HG03565 (cell line): Measurements from ENCODE around the gene SLC11A2.
"Not testable (repeated sequence)": the region's sequence is repeated elsewhere in the genome, so short reads cannot be mapped to it uniquely, and the experiment has no call there.

Source experiments
- ATAC-seq: cut with Tn5 transposase; IDR thresholded peaks from one replicate; pipeline ENCODE4 v1.9.1; 2021; ENCODE audit warnings: mild to moderate bottlenecking, moderate library complexity; ENCODE audit not compliant: unreplicated experiment

SLC11A2 gene

DNA sequence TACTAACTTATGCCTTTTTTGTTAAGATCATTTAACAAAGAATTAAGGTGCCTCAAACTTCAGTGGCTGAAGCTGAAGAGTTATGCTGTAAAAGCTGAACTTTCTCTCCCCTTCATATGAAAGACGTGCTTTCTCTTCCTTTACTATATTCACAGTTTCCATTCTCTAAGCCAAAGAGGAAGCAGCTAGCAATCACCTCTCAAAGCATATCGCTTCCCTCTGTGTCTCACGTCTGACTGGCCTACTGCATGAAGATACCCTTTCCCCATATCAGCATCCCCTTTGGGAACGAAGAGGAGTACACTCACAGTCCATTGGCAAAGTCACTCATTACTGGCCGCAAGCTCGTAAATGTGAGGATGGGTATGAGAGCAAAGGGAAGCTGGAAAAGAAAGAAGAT, 34.9 kb downstream of the SLC11A2 start:
- no peak for ATAC-seq

DNA sequence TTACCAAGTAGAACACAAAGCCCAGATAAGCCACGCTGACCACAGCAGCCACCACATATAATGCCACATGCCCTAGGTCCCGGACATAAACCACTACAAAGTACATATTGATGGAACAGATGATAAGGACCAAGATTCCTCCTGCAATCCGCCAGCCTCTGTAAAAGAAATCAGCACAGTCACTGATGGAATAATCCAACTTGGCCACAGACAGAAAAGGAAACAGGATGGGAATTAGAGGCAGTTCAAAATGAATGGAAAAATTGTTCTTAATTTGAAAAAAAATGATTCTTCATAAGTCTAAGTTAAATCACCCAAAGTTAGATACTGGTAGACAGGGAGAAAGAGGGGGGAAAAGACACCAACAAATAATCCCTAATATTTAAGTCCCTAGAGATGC, 35.4 kb downstream of the SLC11A2 start:
- no peak for ATAC-seq

DNA sequence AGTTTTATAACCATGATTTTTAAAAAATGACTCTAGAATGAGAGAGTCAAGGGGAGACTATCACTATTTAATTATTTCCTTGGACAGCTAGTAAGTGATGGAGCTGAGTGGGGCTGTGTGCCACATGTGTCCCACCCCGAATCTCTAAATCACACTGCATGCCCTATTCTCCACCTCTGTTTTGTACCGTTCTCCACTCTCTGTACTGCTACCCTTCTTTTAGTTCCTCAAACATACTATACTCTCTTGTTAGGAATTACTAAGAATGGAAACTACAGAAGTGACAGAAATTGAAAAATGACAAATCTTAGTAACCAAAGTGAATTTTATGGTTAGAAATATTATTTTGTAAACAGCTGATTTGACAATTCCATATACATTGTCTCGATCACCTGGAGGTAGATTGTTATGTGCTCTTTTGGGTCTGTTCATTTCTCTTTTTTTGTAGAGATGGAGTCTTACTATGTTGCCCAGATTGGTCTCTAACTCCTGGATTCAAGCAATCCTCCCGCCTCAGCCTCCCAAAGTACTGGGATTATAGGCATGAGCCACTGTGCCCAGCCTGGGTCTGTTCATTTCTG, 35.9 kb downstream of the SLC11A2 start:
- no peak for ATAC-seq

DNA sequence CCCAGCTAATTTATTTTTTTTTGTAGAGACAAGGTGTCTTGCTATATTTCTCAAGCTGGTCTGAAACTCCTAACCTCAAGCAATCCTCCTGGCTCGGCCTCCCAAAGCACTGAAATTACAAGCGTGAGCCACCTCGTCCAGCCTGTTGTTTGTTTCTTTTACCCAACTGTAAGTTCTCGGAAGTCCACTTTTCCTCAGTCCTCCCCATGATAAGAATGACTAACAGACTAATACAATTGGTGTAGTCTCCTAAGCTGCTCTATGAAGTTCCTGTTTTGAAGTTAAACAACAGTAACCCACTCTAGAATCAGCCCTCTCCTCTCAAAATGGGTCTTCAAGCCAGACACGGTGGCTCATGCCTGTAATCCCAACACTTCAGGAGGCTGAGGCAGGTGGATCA, 37.3 kb downstream of the SLC11A2 start:
- no peak for ATAC-seq

DNA sequence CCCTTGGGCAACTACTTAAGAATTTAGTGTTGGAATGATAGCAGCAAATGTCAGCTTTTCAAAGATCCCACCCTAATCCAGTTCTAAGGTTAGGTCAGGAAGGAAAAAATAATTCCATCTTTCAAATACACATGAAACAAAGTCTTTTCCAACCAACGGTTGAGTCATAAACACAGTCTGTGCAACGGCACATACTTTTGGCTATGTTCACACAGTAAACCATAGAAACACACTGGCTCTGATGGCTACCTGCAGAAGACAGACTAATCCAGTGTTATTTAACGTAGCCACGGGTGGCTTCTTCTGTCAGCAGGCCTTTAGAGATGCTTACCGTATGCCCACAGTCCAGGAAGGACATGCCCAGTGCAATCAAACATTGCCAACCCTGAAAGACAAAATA, 38.1 kb downstream of the SLC11A2 start:
- ATAC-seq, result no peak

DNA sequence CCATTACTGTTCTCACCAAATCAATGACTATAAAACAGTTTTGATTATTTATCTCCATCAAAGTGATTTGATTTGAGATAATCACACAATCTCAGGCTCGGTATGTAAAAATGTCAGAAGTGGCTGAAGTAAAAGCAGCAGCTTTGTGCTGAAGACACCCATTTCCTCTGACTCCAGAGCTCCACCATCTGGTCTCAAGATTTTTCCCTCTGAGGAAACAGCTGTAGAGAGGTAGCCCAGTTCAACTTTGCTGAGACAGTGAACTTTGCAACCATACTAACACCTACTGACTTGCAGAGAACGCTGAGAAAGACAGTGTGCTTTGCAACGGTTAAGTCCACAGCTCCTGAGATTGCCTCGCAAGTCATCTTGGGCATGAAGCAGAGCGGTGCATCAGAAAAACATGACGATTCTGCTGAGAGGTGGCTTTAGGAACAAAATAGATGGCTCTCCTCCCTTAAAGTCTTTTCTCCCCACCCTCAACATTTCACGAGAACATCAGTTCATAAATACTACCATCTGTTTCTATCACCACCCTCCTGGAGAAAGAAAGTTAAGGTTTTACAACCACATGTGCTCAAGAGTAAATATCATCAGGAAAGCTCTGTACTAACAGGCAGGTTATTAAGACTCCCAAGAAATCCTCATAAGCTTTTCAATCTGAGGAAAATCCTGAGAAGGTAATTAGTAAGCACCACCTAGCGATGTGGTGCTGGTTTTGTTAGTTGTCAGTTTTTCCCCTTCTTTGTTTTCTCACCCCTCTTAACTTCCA, 39.0 kb downstream of the SLC11A2 start:
- no peak for ATAC-seq

DNA sequence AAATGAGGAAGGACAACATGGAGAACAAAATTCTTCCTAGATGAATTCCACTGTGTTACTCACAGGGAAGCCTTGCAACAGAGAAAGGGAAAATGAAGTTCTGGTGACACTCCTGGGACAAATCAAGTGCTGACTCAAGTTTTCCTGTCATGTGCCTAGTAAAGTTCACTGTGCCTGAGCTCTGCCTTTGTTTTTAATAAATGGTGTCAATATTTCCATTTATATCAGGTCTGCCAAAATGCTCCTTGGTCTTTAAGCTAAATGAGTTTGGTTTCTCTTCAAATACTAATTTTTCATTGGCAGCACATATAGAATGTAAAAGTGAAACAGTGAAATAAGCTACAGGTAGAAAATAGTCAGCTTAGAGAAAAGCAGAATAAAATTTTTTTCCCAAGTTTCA, 40.9 kb downstream of the SLC11A2 start:
- no peak for ATAC-seq

DNA sequence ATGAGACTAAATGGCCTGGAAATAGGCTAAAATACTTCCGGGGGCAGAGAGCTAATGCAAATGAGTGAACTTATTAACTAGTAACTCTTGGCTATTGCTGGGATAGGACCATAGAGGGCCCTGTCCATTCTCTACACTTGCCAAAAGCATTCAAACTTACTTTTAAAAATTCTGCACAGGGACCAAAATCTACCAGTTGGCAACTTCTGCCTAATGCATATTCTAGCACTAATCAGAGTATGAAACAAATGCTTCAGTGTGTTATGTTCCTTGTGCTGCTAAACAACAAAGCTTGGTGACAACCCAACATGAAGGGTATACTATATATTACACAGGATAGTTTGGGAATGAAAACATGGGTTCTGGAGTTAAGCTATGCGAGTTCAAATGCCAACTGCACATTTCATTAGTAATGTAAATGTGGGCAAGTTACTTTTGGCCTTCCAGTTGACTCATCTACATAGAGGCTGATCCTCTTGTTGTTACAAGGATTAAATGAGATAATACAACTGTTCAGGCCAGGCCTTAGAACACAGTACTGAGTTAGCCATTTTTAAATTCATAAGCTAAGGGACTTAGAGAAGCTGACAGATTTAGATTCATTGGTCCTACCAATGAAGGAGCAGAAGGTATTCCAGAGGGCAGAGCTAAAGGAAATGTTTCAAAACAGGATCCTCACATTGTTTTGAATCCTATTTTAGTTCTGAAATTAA, 41.4 kb downstream of the SLC11A2 start:
- ATAC-seq, result no peak

DNA sequence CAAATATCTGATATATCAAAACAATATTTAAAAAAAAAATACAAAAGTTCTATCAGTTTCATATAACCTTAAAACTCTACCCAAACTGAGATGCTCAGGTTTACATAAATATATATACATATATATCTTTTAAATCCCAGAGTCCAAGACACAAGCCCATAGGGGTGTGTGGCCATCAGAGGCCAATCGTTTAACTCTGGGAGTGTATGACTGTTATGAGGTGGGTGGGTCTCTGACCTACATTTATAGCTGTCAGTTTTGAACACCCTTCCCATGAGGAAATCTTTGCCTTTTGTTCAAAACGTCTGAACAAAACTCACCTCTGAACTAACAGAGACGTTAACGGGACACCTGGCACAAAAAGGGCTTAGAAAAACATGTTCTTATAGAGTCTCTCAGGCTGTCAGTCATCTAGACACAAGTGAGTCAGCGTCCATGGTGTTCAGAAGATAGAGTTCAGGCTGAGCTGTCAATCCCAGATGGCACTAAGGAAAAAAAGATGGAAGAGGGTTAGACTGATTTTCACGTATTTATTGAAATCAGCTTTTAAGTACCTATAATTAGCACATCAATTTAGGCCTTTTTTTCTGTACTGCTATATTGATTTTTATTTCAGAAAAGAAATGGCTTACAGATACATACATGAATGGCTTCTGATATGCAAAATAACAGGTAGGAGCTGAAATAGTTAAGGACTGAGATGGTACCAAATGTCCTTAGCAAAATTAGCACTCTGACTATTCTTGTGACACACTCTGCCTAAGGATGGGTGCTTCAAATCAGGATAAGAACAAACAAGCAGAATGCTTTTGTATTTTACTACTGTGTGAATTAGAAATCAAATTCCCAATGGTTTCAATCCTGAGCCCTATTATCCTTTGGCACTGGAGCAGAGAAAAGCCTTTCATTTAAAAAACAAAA, 44.6 kb downstream of the SLC11A2 start:
- no peak for ATAC-seq

DNA sequence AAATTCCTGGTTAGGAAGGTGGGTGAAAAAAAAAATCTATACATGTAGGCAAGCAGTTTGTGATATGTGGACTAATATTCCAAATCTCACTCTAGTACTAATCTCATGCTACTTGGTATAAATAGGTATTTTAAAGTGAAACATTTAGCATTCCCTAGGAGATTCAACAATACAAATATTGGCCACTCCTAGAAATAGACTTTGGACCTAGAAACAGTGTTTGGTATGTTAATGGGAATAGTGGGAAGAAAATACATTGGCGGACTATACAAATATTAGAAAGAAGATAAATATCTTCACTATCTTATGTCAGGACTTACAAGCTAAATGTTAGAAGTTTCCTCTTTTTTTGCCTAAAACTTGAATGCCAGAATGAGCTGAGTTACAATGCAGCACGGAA, 45.6 kb downstream of the SLC11A2 start:
- no peak for ATAC-seq

DNA sequence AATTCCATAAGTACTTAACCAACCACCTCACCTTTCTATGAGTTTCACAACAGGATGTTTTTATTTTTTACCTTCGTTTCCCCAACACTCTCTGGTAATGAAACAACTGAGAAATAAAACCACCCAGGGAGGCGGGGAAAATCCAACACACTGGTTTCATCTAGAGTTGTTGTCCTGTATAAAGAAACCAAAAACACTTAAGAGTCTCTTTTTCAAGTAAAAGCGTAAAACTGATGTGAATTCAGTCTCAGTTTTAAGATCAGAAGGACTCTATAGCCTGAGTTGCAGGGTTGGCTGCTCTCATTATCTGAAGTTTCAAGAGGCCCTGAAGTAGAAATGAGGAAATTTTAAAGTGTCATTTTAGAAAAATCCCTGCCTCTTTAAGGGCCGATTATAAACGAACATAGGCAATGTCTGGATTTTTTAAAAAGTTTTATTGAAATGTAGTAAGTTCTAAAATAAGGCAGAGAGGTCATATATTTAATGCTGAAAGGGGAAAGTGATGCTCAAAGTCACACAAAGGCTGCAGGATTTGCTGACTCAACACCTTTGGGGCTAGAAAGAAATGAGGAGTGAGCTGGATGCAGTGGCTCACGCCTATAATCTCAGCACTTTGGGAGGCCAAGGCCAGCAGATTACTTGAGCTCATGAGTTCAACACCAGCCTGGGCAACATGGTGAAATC, 46.7 kb downstream of the SLC11A2 start:
- no peak for ATAC-seq

DNA sequence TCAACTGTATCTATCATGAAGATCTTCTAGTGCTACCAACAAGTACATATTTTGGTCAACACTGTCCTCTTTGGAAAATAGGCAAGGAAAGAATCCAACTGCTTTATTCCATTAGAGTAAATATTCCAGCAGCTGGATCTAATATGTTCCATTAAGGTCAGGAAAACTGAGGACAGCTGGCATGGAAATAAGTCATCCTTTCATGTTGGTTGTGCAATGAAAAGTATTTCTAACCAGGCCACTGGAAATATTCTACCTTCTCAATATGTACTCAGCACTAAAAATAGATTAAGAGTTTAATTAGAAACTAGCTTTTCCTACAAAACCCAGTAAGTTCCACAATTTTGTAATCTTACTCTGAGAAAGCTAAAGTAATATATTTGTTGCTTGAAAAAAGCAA, 54.2 kb downstream of the SLC11A2 start:
- no peak for ATAC-seq

DNA sequence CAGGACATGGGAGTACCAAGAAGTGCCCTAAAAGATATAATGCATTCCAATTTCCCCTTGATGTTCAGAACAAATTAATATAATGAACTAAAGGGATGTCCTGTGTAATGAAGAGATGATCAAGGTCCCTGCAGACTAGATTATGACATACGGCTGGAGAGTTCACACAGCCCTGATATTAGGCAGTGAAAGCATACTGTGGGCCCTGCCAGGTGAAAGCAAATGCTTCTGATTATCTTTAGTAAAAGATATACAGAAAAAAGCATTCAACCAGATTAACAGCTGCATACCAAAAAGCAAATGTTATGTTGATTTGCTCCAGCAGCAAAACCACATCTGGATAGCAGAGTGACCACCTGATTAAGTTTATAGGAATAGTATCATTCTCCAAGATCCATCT, 61.8 kb downstream of the SLC11A2 start:
- ATAC-seq, result no peak

DNA sequence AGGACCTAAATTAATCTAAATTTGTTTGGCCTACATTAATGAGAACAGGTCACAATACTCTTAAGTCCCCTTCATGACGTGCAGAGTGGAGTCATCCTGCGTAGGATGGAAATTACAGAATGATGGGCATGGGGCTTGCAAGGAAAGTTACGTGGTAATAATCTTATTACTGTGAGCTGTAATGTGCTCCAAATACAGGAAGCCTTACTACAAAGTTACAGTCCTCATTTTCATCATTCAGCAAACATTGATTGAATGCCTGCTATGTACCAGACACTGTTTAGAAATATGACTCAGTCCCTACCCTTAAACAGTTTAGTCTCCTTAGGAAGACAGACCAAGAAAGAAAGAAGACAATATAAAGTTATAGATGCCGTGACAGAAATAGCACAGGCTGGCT, 64.5 kb downstream of the SLC11A2 start:
- ATAC-seq, result no peak

DNA sequence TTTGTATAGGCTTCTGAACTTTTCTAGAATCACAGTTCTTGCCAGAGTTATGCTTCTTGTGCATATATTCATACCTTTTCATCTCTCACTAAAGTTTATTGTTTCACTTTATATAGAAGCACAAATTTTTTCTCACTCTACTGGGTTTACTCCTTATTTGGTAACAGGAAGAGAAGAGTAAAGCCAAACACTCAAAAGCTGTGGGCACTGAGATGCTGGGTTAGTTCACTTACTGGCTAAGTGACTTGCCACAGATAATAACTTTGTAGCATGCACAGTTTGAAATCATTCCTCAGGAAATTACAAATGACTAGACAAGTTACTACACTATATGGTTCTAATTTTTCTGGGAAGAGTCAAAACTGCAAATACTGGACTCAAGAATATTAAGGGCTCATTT, 66.1 kb downstream of the SLC11A2 start:
- ATAC-seq, result no peak

DNA sequence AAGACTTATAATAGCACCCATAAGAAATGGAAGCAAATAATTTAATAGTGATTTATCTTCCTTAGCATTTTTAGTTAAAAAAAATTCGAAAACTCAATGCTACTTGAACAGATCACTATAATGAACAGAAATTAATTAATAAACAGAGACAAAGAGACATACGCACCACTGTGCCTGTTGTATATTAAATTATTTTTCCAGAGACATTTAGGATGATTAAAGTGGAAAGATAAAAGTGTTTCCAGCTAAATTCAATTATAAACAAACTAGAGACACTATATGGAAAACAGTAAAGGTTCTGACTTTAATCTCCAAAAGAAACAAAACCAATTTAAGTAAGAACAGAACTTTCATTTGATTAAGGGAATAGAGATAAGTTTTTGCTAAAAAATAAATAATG, 70.5 kb downstream of the SLC11A2 start:
- no peak for ATAC-seq

DNA sequence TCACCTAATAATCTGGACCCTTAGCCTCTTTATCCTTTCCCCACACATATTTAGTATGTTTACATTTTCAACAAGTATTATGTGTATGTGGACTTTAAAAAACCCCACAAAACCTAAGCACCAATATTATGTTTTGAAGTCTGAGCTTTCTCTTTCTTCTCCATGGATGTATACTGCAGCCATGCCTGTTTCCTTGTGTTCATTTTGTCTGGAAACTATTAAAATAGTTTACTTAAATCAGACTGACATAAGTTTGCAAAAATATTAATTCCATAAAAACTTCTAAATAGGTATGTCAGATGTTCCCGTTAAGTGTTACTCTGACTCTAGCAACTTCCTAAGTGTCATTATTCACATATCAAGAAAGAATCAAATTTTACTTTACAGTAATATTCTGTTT, 70.9 kb downstream of the SLC11A2 start:
- no peak for ATAC-seq

DNA sequence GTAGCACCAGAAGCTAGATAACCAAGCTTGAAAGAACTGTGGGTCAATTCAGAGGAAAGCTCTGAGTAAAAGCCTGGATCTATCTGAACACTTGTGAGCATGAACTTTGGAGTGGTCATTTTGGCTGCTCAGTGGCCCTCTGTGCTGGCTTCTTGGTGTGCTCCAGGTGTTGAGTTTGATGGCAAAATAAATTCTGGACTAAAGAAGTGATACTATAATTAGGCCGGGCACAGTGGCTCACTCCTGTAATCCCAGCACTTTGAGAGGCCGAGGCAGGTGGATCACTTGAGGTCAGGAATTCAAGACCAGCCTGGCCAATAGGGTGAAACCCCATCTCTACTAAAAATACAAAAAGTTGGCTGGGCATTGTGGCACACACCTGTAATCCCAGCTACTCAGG, 71.4 kb downstream of the SLC11A2 start:
- not testable (repeated sequence) for ATAC-seq

DNA sequence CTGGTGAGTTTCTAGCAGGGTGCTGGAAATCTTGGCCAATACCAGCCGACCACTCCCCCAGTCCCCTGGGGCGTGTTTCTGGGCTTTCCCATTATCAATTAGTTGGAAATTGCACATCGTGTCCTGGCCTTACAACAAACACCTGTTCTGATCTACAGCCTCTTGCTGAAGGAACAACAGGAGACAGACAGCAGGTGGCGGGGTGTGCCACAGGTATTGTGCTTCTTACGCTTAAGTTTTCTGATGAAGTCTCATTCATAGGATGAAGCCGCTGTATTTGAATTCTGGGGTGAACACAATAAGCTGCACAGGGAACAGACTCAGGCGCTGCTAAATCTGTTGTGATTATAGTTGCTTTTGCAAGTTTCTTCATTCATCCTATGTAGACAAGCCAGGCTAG, 73.1 kb downstream of the SLC11A2 start:
- no peak for ATAC-seq

DNA sequence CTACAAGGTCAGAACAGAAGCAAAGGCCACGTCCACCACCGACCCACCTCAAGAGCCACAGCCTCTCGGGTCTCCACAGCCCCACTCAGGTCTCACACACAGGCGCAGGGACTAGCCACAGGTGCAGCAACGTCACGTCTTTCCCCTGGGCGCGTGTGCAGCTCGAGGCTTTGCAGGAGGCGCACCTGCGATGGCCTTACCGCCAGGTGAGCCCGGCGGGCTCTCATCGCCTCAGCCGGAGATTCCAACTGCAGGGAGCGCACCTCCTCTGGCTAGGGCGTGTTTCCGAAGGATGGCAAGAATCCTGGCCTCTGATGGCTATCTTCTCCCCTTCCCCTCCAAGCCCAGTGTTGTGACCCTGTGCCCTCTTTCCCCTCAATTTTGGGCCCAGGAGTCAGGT, 73.7 kb downstream of the SLC11A2 start, which contains the start of gene HIGD1C:
Gene HIGD1C (plus strand): TSS at position 35 of the 400 bp plus-strand sequence. CDS start 1,455 bp downstream, outside the sequence.
- no peak for ATAC-seq
